HG02759 (cell line): ENCODE results near the gene CRB3.
"Not testable (repeated sequence)": the region's sequence is repeated elsewhere in the genome, so short reads cannot be mapped to it uniquely, and the experiment has no call there.

ENCODE experiments used
- ATAC-seq: cut with Tn5 transposase; IDR thresholded peaks from one replicate; pipeline ENCODE4 v1.9.1; 2021; ENCODE audit warnings: mild to moderate bottlenecking, moderate library complexity; ENCODE audit not compliant: unreplicated experiment

CRB3 gene

GRCh38 chr19:6490134-6490533 lies 26.1 kb downstream of the CRB3 start:
- ATAC-seq: no peak

- no peak for ATAC-seq
Observed at GRCh38 chr19:6491802-6492592, 27.9 kb downstream of the CRB3 start.

- ATAC-seq: no peak
Observed at GRCh38 chr19:6494438-6495036, 30.5 kb downstream of the CRB3 start.

GRCh38 chr19:6495947-6496346 lies 31.9 kb downstream of the CRB3 start:
- ATAC-seq: no peak

GRCh38 chr19:6498294-6499036 lies 34.4 kb downstream of the CRB3 start:
- no peak for ATAC-seq

- no peak for ATAC-seq
Observed at GRCh38 chr19:6499052-6499790, 35.1 kb downstream of the CRB3 start.

- ATAC-seq: no peak
Observed at GRCh38 chr19:6500837-6501739, 37.0 kb downstream of the CRB3 start.

- ATAC-seq: peak; percentile 64
Observed at GRCh38 chr19:6501740-6502648, 37.9 kb downstream of the CRB3 start, which contains the start of gene TUBB4A. Gene TUBB4A, minus strand, starts transcription at chr19:6502309. Its CDS starts 97 bp downstream, at chr19:6502212.

GRCh38 chr19:6503407-6504201 lies 39.5 kb downstream of the CRB3 start:
- ATAC-seq: no peak

- ATAC-seq: not testable (repeated sequence)
Observed at GRCh38 chr19:6508028-6508771, 44.1 kb downstream of the CRB3 start.

GRCh38 chr19:6509118-6509971 lies 45.3 kb downstream of the CRB3 start:
- ATAC-seq: no peak

GRCh38 chr19:6510618-6511017 lies 46.5 kb downstream of the CRB3 start:
- ATAC-seq: no peak

- ATAC-seq: no peak
Observed at GRCh38 chr19:6514089-6514488, 50.0 kb downstream of the CRB3 start.

- ATAC-seq: no peak
Observed at GRCh38 chr19:6514926-6515544, 51.0 kb downstream of the CRB3 start.

- peak; percentile 41 for ATAC-seq
Observed at GRCh38 chr19:6516018-6516658, 52.1 kb downstream of the CRB3 start.
